Measurements from ENCODE around the gene SGMS1. TPM values are rescaled to one million over a fixed set of nuclear protein-coding genes. Genes with fewer than 3 reads are reported as not detected.

The SGMS1 gene
- total RNA-seq, 4 donors from 2014 or later = 153 to 235 (median 186) TPM

DNA sequence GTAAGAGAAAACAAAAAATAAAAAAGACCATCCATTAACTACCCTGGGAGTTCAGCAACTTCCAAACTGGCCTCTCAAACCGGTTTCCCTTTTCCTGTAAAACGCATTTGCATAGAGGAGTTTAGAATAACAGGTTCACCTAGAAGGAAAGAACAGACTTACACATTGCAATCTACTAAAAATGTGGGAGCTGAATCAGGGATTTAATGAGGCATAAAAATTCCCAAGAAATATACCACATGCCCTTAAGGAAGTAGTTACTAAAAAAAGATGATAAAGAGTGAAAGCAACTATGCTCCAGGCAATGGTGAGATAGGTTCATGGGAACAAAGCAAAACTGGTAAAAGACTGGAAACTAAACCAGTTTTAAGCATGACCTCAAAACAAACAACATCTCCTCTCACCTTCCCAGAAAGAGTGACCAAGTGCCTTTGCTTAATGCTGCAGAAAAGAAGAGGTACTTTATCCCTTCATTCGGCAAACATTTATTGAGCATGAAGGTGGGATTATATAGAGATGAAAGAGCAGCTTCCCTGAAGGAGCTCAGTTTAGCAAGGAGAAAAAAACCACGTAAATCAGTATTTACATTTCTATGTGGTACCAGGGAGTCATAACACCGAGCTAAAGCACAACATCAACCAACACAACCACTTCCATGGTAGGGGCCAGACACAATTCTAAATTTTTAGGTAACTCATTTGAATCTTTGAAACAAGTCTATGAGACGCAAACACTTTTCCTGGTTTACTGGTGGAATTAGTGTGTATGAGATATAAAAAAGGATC lies 152.8 kb downstream of the SGMS1 start:
- 62 to 69% methylated on average over 6 of the region's 6 CpGs for WGBS, 2 donors
- DNase-seq (ENCODE audit: low spot score in 2 of 2) = no peak
- TF ChIP-seq, protein P1, sequence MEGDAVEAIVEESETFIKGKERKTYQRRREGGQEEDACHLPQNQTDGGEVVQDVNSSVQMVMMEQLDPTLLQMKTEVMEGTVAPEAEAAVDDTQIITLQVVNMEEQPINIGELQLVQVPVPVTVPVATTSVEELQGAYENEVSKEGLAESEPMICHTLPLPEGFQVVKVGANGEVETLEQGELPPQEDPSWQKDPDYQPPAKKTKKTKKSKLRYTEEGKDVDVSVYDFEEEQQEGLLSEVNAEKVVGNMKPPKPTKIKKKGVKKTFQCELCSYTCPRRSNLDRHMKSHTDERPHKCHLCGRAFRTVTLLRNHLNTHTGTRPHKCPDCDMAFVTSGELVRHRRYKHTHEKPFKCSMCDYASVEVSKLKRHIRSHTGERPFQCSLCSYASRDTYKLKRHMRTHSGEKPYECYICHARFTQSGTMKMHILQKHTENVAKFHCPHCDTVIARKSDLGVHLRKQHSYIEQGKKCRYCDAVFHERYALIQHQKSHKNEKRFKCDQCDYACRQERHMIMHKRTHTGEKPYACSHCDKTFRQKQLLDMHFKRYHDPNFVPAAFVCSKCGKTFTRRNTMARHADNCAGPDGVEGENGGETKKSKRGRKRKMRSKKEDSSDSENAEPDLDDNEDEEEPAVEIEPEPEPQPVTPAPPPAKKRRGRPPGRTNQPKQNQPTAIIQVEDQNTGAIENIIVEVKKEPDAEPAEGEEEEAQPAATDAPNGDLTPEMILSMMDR (IDR thresholded peaks at IDR 0.05) = no peak
- TF ChIP-seq POLR2A (IDR thresholded peaks at IDR 0.05) = no peak
- no peak overlapping the region for H3K4me3 ChIP-seq (ENCODE audit: low read depth, poor library complexity, severe bottlenecking)
- intact Hi-C loops (cut with DNase I; ENCODE audit: low total_unique reads) = no loop called here

DNA sequence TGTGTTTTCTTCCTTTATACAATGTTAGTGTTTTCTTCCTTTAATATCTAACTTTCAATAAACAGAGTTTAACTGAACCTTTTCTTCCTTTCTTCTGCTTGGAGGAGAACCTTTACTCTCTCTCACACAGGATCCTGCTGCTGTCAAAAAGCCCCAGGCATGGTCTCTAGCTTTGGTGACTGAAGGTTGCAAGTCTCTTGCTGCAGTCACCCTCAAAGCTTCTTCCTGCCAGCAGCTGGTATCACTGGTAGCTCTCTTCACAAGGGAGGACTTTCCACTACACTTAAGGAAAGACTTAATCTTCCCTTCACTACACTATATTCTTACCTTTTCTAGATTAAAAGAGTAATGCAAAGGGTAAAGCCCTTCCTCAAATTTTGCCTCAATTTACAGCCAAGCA lies 153.4 kb downstream of the SGMS1 start:
- no peak for TF ChIP-seq POLR2A (IDR thresholded peaks at IDR 0.05)
- TF ChIP-seq, protein P1 (IDR thresholded peaks at IDR 0.05) = no peak
- intact Hi-C loops (cut with DNase I; ENCODE audit: low total_unique reads) = no loop called here
- no peak overlapping the region for H3K4me3 ChIP-seq (ENCODE audit: low read depth, poor library complexity, severe bottlenecking)
- DNase-seq (ENCODE audit: low spot score in 2 of 2) = no peak

DNA sequence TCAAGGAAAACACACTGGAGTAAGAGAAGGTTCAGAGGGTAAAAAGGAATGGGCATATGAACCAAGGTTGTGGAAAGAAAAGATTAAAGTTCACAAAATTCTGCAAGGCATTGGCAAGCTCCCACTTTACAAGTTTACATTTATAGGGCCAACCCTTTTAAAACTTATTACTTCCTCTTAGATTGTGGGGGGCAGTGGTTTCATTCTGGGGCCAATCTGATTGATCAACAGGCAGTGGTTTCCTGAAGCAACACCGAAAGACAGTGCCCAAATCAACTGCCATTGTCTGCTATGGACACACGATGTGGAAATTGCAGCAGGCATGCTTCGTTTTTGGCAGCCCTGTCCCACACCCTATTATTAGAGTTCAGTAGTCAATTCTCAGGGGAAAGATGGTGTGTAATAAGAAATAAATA lies 154.0 kb downstream of the SGMS1 start:
- no peak for TF ChIP-seq POLR2A (IDR thresholded peaks at IDR 0.05)
- TF ChIP-seq, protein P1 (IDR thresholded peaks at IDR 0.05) = no peak
- 18 to 20% methylated on average over 3 of the region's 3 CpGs for WGBS, 2 donors
- intact Hi-C loops (cut with DNase I; ENCODE audit: low total_unique reads) = no loop called here
- DNase-seq (ENCODE audit: low spot score in 2 of 2) = no peak
- no peak overlapping the region for H3K4me3 ChIP-seq (ENCODE audit: low read depth, poor library complexity, severe bottlenecking)

DNA sequence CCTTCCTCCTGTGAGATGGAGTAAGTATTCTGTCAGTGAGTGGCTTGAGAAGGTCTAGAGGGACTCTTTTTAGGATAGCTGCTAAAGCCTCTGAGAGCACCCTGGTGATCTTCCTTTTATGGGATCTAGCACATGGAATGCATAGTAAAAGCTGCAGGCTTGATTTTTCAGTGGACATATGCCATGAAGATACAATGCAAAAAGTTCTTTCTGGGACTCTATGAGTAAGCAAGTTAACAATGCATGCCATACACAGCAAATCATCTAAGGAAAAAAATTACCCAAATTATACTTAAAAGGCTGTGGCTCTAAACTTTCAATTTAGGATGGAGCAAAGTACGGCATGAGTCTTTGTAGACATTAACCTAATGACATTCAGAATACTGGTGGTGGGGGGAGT lies 154.5 kb downstream of the SGMS1 start:
- no peak for DNase-seq (ENCODE audit: low spot score in 2 of 2)
- intact Hi-C loops (cut with DNase I; ENCODE audit: low total_unique reads) = no loop called here
- TF ChIP-seq, protein P1 (IDR thresholded peaks at IDR 0.05) = no peak
- TF ChIP-seq POLR2A (IDR thresholded peaks at IDR 0.05) = no peak
- H3K4me3 ChIP-seq (ENCODE audit: low read depth, poor library complexity, severe bottlenecking) = no peak overlapping the region
- 80 to 83% methylated on average over 1 of the region's 1 CpG for WGBS, 2 donors

DNA sequence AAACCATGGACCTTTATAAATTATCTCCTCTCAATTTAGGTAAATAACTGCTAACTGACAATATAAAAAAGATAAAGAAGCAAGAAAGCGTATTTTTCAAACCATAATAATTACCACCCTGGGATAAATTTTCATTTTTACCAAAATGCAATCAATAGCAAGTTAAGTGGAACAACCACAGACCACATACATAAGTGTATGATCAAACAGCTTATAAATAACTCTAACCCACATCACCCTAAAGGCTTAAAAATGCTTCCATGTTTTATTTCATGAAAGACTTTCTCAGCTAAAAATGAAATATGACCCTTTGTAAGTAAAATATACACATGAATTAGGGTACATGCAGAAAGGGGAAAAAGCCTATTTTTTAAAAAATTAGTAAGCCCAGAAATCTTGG lies 156.5 kb downstream of the SGMS1 start:
- DNase-seq (ENCODE audit: low spot score in 2 of 2) = no peak
- no peak overlapping the region for H3K4me3 ChIP-seq (ENCODE audit: low read depth, poor library complexity, severe bottlenecking)
- no peak for TF ChIP-seq POLR2A (IDR thresholded peaks at IDR 0.05)
- TF ChIP-seq, protein P1 (IDR thresholded peaks at IDR 0.05) = no peak
- 93 to 96% methylated on average over 1 of the region's 1 CpG for WGBS, 2 donors
- intact Hi-C loops (cut with DNase I; ENCODE audit: low total_unique reads) = no loop called here

DNA sequence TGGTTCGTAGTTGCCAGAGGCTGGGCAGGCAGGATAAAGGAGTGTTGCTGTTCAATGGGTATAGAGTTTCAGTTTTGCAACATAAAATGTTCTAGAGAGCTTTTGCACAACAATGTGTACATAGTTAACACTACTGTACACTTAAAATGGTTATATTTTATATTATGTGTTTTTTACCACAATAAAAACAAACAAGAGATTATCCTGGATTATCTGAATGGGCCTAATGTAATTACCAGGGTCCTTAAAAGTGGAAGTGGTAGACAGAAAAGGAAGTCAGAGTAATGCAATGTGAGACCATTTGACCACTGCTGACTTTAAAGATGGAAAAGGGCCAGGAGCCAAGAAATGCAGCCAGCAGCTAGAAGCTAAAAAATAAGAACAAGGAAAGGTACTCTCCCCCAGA lies 159.7 kb downstream of the SGMS1 start:
- intact Hi-C loops (cut with DNase I; ENCODE audit: low total_unique reads) = no loop called here
- no peak for DNase-seq (ENCODE audit: low spot score in 2 of 2)
- no peak for TF ChIP-seq POLR2A (IDR thresholded peaks at IDR 0.05)
- TF ChIP-seq, protein P1 (IDR thresholded peaks at IDR 0.05) = no peak
- 65 to 96% methylated on average over 1 of the region's 1 CpG for WGBS, 2 donors
- no peak overlapping the region for H3K4me3 ChIP-seq (ENCODE audit: low read depth, poor library complexity, severe bottlenecking)
